ENCODE measurements around the gene PARN.

- TF ChIP-seq, protein P1, sequence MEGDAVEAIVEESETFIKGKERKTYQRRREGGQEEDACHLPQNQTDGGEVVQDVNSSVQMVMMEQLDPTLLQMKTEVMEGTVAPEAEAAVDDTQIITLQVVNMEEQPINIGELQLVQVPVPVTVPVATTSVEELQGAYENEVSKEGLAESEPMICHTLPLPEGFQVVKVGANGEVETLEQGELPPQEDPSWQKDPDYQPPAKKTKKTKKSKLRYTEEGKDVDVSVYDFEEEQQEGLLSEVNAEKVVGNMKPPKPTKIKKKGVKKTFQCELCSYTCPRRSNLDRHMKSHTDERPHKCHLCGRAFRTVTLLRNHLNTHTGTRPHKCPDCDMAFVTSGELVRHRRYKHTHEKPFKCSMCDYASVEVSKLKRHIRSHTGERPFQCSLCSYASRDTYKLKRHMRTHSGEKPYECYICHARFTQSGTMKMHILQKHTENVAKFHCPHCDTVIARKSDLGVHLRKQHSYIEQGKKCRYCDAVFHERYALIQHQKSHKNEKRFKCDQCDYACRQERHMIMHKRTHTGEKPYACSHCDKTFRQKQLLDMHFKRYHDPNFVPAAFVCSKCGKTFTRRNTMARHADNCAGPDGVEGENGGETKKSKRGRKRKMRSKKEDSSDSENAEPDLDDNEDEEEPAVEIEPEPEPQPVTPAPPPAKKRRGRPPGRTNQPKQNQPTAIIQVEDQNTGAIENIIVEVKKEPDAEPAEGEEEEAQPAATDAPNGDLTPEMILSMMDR (IDR thresholded peaks at IDR 0.05), result no peak
- no peak for TF ChIP-seq POLR2A (IDR thresholded peaks at IDR 0.05)
These were observed 22.7 kb upstream of the PARN start for GRCh38 chr16:14652726-14653125.

All from adrenal gland (tissue), 5 donors.